ENCODE results near the gene HTRA2. TPM values are rescaled to one million over a fixed set of nuclear protein-coding genes. Genes with fewer than 3 reads are reported as not detected.

Gene HTRA2
- total and polyA plus RNA-seq, 9 of the 15 experiments (the other 6 are each of a cell fraction or from before 2014, with no cell fraction given), result 54.2 to 71.2 (median 65.8) TPM

- TF ChIP-seq, protein P1, sequence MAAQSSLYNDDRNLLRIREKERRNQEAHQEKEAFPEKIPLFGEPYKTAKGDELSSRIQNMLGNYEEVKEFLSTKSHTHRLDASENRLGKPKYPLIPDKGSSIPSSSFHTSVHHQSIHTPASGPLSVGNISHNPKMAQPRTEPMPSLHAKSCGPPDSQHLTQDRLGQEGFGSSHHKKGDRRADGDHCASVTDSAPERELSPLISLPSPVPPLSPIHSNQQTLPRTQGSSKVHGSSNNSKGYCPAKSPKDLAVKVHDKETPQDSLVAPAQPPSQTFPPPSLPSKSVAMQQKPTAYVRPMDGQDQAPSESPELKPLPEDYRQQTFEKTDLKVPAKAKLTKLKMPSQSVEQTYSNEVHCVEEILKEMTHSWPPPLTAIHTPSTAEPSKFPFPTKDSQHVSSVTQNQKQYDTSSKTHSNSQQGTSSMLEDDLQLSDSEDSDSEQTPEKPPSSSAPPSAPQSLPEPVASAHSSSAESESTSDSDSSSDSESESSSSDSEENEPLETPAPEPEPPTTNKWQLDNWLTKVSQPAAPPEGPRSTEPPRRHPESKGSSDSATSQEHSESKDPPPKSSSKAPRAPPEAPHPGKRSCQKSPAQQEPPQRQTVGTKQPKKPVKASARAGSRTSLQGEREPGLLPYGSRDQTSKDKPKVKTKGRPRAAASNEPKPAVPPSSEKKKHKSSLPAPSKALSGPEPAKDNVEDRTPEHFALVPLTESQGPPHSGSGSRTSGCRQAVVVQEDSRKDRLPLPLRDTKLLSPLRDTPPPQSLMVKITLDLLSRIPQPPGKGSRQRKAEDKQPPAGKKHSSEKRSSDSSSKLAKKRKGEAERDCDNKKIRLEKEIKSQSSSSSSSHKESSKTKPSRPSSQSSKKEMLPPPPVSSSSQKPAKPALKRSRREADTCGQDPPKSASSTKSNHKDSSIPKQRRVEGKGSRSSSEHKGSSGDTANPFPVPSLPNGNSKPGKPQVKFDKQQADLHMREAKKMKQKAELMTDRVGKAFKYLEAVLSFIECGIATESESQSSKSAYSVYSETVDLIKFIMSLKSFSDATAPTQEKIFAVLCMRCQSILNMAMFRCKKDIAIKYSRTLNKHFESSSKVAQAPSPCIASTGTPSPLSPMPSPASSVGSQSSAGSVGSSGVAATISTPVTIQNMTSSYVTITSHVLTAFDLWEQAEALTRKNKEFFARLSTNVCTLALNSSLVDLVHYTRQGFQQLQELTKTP (IDR thresholded peaks at IDR 0.05; ENCODE audit: low read depth in 1 of 2, partially characterized antibody in 2 of 2), result peak in 1 of 2 experiments; percentile 46
- TF ChIP-seq HEY1 (CRISPR knock-in tag; IDR thresholded peaks at IDR 0.05; ENCODE audit: borderline replicate concordance) (no peak), NFXL1 (CRISPR knock-in tag; IDR thresholded peaks at IDR 0.05) (no peak), COPS2 (conservative IDR thresholded peaks at IDR 0.05) (no peak), PURB (CRISPR knock-in tag; IDR thresholded peaks at IDR 0.05; ENCODE audit: low read depth) (no peak), NR2F6 (CRISPR knock-in tag; IDR thresholded peaks at IDR 0.05) (no peak), EGR1 (conservative IDR thresholded peaks at IDR 0.05) (no peak), ZNF695 (CRISPR knock-in tag; IDR thresholded peaks at IDR 0.05) (no peak), HMGN3 (IDR thresholded peaks at IDR 0.05; ENCODE audit: borderline replicate concordance, extremely low read depth, insufficient read length, low read depth, low read length) (peak; percentile 27)
- TF ChIP-seq, protein P2, sequence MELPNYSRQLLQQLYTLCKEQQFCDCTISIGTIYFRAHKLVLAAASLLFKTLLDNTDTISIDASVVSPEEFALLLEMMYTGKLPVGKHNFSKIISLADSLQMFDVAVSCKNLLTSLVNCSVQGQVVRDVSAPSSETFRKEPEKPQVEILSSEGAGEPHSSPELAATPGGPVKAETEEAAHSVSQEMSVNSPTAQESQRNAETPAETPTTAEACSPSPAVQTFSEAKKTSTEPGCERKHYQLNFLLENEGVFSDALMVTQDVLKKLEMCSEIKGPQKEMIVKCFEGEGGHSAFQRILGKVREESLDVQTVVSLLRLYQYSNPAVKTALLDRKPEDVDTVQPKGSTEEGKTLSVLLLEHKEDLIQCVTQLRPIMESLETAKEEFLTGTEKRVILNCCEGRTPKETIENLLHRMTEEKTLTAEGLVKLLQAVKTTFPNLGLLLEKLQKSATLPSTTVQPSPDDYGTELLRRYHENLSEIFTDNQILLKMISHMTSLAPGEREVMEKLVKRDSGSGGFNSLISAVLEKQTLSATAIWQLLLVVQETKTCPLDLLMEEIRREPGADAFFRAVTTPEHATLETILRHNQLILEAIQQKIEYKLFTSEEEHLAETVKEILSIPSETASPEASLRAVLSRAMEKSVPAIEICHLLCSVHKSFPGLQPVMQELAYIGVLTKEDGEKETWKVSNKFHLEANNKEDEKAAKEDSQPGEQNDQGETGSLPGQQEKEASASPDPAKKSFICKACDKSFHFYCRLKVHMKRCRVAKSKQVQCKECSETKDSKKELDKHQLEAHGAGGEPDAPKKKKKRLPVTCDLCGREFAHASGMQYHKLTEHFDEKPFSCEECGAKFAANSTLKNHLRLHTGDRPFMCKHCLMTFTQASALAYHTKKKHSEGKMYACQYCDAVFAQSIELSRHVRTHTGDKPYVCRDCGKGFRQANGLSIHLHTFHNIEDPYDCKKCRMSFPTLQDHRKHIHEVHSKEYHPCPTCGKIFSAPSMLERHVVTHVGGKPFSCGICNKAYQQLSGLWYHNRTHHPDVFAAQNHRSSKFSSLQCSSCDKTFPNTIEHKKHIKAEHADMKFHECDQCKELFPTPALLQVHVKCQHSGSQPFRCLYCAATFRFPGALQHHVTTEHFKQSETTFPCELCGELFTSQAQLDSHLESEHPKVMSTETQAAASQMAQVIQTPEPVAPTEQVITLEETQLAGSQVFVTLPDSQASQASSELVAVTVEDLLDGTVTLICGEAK (IDR thresholded peaks at IDR 0.05), result no peak; the same call in 1 of the 2 replicates
- TF ChIP-seq, protein P2 (CRISPR knock-in tag; IDR thresholded peaks at IDR 0.05), result no peak
- TF ChIP-seq, protein P3, sequence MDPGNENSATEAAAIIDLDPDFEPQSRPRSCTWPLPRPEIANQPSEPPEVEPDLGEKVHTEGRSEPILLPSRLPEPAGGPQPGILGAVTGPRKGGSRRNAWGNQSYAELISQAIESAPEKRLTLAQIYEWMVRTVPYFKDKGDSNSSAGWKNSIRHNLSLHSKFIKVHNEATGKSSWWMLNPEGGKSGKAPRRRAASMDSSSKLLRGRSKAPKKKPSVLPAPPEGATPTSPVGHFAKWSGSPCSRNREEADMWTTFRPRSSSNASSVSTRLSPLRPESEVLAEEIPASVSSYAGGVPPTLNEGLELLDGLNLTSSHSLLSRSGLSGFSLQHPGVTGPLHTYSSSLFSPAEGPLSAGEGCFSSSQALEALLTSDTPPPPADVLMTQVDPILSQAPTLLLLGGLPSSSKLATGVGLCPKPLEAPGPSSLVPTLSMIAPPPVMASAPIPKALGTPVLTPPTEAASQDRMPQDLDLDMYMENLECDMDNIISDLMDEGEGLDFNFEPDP (CRISPR knock-in tag; IDR thresholded peaks at IDR 0.05), result 0 out of 2 replicates have a peak, but pooled peaks have one; percentile 5
Measured at GRCh38 chr2:74503506-74504475, 25.9 kb upstream of the HTRA2 start (continued).

Data from K562 (cell line).